Osteocyte (in vitro differentiated cells): ENCODE data around the gene TUBGCP2. TPM values are rescaled to one million over a fixed set of nuclear protein-coding genes. Genes with fewer than 3 reads are reported as not detected.

ENCODE experiments used
- DNase-seq: peaks from one replicate; pipeline ENCODE4 v3.0.0; 2021; ENCODE audit warnings: mixed read lengths; ENCODE audit not compliant: unreplicated experiment; ENCODE audit errors: extremely low spot score
- H3K27ac Mint-ChIP-seq: one replicate; pipeline ENCODE4 v1.8.0; 2021; ENCODE audit warnings: mild to moderate bottlenecking, mixed read lengths; ENCODE audit not compliant: unreplicated experiment
- H3K27me3 Mint-ChIP-seq: one replicate; pipeline ENCODE4 v1.8.0; 2021; ENCODE audit warnings: mixed read lengths; ENCODE audit not compliant: unreplicated experiment
- H3K36me3 Mint-ChIP-seq: one replicate; pipeline ENCODE4 v1.8.0; 2021; ENCODE audit warnings: mixed read lengths; ENCODE audit not compliant: unreplicated experiment
- H3K4me1 Mint-ChIP-seq: one replicate; pipeline ENCODE4 v1.8.0; 2021; ENCODE audit warnings: mixed read lengths; ENCODE audit not compliant: unreplicated experiment
- H3K4me3 Mint-ChIP-seq: one replicate; pipeline ENCODE4 v1.8.0; 2021; ENCODE audit warnings: mild to moderate bottlenecking, moderate library complexity, mixed read lengths; ENCODE audit not compliant: unreplicated experiment
- H3K9me3 Mint-ChIP-seq: one replicate; pipeline ENCODE4 v1.8.0; 2021; ENCODE audit warnings: mixed read lengths; ENCODE audit not compliant: unreplicated experiment
- total RNA-seq: library from RNA; stranded (reverse); gene quantifications from 2 replicates; pipeline ENCODE4 v1.2.1, GENCODE V29; 2021
- TF ChIP-seq, protein P1 (sequence below): fragments of 200-600 bp; sonication (generic); IDR thresholded peaks from 2 replicates; pipeline ENCODE4 v1.5.0; 2021; ENCODE audit warnings: antibody characterized with exemption, mild to moderate bottlenecking, moderate library complexity

The TUBGCP2 gene
- total RNA-seq, 1 donor from 2014 or later = 75.2 TPM

DNA sequence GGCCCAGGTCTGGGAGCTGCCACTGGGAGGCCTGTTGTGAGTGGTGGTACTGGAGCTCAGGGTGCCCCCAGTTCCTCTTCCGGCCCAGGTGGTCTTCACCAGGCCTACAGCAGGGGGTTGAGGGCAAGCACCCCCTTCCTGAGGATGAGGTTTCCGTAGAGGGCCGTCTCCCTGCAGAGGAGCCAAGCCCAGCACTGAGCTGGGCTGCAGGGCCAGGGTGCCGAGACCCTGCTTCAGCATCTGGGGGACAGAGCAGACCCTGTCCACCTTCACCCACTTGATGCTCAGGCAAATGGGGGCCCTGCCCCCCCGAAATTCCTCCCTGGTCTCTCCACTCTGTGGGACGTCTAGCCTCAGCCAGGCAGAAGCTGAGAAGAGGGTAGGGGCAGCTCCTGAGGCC, 46.6 kb upstream of the TUBGCP2 start:
- Mint-ChIP-seq H3K27ac (no peak overlapping the region), H3K36me3 (peaks cover 1% of the 10 kb centered on the region), H3K9me3 (no peaks in the 10 kb centered on the region), H3K27me3 (no peaks in the 10 kb centered on the region), H3K4me1 (no peaks in the 10 kb centered on the region), H3K4me3 (no peak overlapping the region)
- DNase-seq = no peak
- TF ChIP-seq, protein P1, sequence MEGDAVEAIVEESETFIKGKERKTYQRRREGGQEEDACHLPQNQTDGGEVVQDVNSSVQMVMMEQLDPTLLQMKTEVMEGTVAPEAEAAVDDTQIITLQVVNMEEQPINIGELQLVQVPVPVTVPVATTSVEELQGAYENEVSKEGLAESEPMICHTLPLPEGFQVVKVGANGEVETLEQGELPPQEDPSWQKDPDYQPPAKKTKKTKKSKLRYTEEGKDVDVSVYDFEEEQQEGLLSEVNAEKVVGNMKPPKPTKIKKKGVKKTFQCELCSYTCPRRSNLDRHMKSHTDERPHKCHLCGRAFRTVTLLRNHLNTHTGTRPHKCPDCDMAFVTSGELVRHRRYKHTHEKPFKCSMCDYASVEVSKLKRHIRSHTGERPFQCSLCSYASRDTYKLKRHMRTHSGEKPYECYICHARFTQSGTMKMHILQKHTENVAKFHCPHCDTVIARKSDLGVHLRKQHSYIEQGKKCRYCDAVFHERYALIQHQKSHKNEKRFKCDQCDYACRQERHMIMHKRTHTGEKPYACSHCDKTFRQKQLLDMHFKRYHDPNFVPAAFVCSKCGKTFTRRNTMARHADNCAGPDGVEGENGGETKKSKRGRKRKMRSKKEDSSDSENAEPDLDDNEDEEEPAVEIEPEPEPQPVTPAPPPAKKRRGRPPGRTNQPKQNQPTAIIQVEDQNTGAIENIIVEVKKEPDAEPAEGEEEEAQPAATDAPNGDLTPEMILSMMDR = no peak

DNA sequence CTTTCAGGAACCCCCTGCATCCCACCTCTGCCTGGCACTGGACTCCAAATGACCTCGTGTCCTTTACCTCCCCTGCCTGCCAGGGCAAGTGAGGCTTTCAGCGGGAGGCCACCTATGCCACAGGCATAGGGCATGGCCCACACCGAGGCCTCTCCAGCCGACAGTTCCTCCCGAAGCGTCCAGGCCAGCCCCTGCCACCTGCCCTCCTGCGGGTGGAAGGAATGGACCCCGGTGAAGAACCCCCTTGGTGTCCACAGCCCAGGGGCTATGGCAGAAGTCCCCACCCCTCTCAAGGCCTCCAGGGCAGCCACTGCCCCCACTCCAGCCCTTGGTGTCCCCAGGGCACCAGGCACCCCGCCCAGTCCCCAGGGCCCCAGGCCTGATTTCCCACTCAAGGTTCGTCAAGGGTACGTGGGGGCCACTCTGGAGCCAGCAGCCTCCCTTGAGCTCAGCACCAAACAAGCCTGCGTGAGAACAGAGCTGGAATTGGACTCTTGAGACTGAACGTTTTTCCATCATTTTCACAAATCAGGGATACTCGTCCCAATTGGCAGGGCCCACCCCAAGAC, 46.1 kb upstream of the TUBGCP2 start:
- TF ChIP-seq, protein P1 = no peak
- Mint-ChIP-seq H3K4me3 (no peak overlapping the region), H3K4me1 (no peaks in the 10 kb centered on the region), H3K9me3 (no peaks in the 10 kb centered on the region), H3K27ac (no peak overlapping the region), H3K27me3 (no peaks in the 10 kb centered on the region), H3K36me3 (peaks cover 1% of the 10 kb centered on the region)
- no peak for DNase-seq

DNA sequence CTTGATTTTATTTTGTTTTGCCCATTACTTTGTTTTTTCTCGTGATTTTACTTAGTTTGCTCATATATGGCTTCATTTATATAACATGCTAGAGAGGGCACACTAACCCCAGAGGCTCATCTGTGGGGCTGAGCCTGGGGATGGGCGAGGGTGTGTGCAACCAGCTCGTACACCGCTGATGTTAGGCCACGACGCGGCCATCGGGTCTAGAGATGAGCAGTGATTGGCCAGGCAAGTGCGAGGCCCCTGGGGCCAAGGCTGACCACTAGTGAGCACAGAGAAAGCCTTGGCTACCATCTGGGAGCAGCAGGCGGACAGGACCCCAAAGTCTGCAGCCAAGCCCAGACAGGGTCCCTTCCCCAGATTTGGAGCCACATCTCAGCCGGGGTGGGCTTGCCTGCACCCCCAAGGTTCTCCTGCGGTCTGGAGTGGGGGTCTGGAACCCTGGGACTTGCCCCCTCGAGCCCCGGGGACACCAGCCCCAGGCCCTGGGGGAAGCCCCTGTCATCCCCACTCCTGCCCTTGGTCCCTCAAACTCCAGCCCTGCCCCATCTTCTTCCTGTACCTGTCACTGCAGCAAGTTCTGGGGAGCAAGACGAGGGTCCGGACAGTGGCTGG, 45.4 kb upstream of the TUBGCP2 start:
- H3K9me3 Mint-ChIP-seq = no peaks in the 10 kb centered on the region
- TF ChIP-seq, protein P1 = no peak
- no peaks in the 10 kb centered on the region for H3K27me3 Mint-ChIP-seq
- no peak for DNase-seq
- peaks cover 1% of the 10 kb centered on the region for H3K36me3 Mint-ChIP-seq
- no peaks in the 10 kb centered on the region for H3K4me1 Mint-ChIP-seq
- no peak overlapping the region for H3K27ac Mint-ChIP-seq
- no peak overlapping the region for H3K4me3 Mint-ChIP-seq

DNA sequence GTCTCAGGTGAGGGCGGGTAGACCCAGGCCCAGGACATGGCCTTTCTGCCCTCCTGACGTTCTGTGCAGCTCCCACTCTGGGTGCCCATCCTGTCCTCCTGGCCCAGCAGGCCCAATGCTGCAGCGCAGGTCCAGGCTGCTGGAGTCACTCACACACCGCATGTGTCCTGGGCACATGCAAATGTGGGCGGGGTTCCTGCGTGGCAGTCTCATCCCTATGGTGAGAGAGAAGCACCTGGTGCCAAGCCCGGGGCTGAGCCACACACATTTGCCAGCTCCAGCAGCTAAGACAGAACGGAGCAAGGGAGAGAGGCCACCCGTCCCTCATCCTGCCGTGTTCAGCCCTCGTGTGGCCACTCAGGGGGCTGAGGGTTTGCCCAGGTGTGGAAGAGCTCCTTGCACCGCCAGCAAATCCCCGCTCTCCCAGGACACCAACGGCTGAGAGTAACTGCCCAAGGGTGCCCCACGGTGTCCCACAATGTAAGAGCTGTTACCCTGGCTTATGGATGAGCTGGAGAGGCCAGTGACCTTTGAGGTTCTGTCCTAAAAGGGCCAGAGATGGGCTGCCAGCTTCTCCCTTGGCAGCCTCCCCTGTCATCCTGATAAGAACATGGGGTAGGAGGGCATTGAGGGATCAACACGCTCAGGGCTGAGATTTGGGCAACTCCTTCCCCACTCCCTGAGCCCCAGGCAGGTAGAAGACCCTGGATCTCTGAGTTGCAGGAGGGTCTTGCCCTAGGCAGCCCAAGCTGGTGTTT, 44.7 kb upstream of the TUBGCP2 start:
- H3K4me1 Mint-ChIP-seq = no peaks in the 10 kb centered on the region
- no peak for DNase-seq
- H3K36me3 Mint-ChIP-seq = peaks cover 1% of the 10 kb centered on the region
- H3K27me3 Mint-ChIP-seq = no peaks in the 10 kb centered on the region
- TF ChIP-seq, protein P1 = no peak
- no peak overlapping the region for H3K4me3 Mint-ChIP-seq
- H3K27ac Mint-ChIP-seq = no peak overlapping the region
- no peaks in the 10 kb centered on the region for H3K9me3 Mint-ChIP-seq
